Neural progenitor cell (in vitro differentiated cells): ENCODE results near the gene CD74.

Source experiments
- CTCF ChIP-seq: fragments of 200-600 bp; sonication (generic); IDR thresholded peaks from 2 replicates; pipeline ENCODE4 v1.5.1; 2017; ENCODE audit warnings: antibody characterized with exemption, mild to moderate bottlenecking
- EZH2 ChIP-seq: fragments of 200-600 bp; sonication (generic); IDR thresholded peaks from 2 replicates; pipeline ENCODE4 v1.6.1; 2017; ENCODE audit warnings: antibody characterized with exemption, mild to moderate bottlenecking, moderate library complexity
- EZH2phosphoT487 ChIP-seq: fragments of 200-600 bp; sonication (generic); IDR thresholded peaks from 2 replicates; pipeline ENCODE4 v1.6.1; 2017; ENCODE audit warnings: antibody characterized with exemption

- no peak for TF ChIP-seq CTCF
- no peak for TF ChIP-seq EZH2
- TF ChIP-seq EZH2phosphoT487: no peak
Observed at GRCh38 chr5:150443242-150444075, 30.7 kb upstream of the CD74 start.
